Activated CD8-positive, alpha-beta memory T cell treated with anti-CD3 and anti-CD28 coated beads, Interleukin-2, amount 50 U/mL, for 24 hours (primary cell): ENCODE results near the gene ZBP1.

Experiments used
- DNase-seq: peaks from one replicate; pipeline ENCODE4 v3.0.0-alpha.2; 2020; ENCODE audit errors: extremely low read depth

Gene ZBP1

DNA sequence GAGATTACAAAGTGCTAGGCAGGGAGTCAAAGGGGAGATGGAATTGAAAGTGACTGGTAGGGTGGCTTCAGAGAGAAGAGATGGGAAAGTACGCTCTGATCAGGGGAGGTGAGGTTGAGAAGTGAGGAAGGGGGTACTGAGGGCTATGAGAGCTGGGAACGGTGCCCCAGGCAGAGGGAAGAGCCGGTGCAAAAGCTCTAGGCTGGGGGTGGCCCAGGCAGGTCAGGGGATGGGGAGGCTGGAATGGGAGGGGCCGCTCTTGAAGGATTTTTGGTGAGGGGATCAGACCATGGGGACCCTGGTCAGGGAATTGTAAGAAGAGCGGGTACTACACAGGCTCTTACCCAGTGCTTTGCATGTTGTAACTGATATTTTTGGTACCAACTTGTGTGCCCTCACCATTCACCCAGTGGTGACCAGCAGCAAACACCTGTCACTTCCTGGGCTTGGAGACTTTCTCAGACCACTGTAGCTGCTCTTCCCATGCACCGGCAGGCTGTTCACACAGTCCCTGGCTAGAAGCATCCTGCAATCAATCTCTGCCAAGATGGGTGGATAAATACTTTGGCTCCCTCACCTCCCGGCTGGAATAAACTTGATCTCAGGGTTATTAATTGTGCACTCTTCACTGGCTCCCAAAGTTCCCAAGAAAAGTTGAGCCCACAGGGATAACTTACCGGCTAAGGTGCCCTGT is 35.3 kb downstream of the ZBP1 start:
- DNase-seq = no peak

DNA sequence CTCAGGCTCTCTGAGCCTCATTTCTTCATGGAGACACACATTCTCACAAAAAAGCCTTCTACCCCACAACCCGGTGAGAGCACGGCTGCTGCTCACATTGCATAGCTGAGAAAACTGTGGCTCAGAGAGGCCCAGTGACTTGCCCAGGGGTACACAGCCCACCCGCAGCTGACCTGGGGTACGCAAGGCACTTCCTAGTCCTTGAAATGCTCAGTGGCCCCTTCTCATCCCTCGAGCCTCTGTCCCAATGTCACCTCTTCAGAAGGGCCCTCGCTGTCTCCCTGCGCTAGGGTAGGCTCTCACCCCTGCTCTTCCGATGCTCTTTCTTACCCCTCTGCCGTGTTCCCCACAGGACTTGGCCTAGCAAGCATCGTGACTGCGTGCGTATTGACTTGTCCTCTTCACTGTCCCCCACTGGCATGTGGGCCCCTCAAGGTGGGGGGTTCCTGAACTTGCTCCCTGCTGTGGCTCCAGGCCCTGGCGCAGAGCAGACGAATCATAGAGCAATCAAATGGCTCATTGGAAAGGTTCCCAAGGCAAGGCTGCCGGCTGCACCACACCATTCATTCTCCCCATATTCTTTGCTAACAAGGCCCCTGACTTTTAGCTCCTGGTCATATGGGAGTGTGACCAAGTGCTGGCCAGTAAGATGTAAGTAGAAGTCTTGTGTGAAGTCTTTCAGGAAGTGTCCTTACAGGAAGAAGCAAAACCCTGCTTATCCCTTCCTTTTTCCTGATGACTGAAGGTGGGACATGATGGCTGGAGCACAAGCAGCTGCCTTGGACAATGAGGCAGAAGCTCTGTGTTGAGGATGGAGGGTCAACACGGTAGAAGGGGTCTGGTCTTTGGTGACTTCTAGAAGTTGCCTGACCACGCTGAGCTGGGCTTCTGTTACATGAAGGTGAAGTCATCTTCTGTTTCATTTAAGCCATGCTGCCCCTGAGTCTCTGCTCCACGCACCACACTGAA is 36.7 kb downstream of the ZBP1 start:
- no peak for DNase-seq

DNA sequence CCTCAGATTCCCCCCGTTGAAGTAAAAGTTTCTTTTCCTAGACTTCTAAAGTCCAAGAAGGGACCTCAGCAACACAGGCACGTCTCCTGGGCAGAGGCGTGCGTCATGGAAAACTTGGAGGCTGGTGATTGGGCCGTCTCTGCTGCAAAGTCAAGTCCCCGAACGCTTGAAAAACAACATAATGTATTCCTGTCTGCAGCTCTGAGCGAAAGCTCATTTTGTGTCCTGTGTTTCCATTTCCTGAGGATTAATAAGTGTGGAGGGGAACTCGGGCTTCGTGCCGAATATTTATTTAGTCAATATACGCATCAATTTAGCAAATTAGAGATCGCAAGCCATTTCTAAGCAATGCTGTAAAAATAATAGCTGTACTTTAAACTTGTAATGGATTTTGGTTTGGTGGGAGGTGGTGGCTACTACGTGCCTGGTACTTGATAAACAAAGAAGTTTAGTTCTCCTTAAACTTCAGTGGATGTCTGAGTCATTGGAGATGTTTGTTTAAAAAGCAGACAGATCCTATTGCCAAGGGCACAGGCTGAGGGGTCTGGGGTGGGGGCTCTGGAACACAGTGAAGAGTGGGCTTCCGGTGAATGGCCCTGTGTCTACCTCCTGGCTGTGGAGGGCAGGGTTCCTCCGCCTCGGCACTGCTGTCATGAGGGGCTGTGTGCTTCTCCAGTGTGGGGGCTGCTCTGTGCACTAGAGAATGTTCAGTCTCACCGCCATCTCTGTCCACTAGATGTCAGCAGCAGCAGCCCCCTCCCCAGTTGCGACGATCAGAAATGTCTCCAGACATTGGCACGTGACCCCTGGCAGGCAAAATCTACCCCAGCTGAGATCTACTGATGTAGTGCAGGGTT is 37.6 kb downstream of the ZBP1 start:
- no peak for DNase-seq

DNA sequence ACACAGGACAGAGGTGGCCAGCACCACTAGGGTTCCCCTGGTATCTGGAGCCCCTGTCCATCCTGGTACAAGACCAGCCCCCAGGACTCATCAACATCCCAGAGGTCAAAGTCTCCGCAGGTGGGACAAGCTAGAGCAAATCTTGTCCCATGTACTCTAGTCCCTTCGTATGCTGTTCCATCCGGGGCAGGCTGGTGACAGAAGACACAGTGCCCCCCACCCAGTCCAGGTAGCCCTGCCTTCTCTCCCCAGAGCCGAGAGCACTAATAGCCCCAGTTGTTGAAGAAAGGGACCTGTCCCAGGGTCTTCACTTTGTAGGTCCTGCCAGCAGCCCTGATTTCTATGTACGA is 38.2 kb downstream of the ZBP1 start:
- DNase-seq = no peak

DNA sequence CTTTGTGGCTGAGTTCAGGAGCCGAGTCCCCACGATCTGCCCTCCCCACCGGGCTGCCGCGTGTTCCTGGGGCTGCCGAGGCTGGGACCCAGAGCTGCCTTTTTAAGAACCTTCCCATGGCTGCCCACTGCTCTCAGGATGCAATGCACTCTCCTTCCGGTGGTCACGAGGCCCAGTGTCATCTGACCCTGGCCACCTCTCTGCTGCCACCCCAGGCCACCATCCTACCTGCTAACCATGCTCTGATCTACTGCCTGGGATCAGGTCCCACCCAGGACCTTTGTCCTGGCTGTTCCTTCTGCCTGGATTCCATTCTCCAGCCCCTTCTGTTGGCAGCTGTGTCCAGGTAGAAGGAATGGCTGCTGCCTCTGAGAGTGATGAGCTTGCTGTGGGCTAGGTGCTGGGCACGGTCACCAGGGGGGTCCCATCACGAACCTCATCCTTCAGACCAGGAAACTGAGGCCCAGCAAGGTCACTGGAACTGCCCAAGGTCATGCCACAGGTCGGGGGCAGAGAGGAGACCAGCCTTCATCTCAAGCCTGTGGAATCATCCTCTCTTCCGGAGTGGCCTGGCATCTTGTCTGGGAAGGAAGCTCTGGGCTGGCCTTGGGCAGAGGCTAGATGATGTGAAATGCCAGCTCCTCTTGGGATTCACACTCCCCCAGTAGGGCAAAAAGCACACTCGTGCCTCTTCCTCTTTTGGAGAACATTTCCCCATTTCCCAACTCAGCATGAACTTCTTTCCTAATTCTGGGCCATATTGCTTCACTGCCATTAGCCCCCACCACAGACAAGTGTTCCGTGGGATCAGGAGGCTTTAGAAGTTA is 38.8 kb downstream of the ZBP1 start:
- no peak for DNase-seq

DNA sequence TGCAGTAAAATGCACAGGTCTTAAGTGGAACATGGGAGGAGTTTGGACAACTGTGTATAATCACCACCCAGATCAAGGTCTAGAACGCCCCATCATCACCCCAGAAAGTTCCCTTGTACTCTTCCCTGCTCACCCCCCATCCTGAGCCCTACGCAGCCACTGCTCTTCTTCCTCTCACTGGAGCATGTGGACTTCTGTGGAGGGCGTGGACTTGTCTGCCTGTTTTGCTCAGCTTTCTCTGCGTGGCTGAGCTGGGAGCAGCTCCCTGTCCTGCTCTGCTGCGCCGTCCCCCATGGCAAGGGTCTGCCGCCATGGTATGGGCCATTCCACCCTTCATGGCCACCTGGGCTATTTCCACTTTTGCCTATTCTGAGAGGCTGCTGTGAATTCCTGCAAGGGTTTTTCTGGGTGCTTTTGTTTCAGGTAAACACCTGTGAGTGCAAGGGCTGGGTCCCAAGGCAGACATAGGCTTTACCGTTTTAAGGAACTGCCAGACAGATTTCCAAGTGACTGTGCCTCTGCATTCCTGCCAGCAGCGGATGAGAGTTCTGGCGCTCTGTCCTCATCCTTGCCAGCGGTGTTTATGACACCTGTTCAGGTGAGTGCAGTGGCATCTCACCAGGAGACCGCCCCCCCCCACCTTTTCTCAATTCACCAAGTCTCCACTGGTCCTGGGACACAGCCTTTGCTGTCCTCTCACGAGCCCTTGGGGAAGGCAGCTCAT is 39.6 kb downstream of the ZBP1 start:
- DNase-seq = no peak

DNA sequence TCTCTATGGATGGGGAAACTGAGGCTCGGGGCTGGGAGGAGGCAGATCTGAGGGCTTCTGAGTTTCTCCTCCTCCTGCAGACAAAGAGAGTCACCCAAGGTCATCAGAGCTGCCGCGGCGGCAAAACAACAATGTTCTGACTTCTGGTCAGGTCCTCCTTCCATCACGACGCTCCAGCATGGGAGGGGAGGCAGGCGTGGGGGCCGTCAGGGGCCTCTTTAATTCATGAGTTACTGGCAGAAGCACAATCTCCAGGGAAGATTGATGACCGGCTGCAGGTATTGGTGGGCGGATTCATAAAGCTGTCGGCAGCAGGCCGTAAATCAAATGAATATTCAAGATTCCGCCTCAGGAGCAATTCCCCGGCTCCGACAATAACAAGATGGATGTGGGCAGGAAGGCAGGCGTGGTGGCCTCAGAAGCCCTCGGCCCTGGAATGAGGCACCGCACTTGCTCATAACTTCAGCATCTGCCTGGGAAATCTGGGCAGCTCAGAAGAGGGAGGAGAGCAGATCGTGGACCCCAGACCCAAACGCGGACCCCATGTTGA is 40.3 kb downstream of the ZBP1 start:
- DNase-seq = no peak

DNA sequence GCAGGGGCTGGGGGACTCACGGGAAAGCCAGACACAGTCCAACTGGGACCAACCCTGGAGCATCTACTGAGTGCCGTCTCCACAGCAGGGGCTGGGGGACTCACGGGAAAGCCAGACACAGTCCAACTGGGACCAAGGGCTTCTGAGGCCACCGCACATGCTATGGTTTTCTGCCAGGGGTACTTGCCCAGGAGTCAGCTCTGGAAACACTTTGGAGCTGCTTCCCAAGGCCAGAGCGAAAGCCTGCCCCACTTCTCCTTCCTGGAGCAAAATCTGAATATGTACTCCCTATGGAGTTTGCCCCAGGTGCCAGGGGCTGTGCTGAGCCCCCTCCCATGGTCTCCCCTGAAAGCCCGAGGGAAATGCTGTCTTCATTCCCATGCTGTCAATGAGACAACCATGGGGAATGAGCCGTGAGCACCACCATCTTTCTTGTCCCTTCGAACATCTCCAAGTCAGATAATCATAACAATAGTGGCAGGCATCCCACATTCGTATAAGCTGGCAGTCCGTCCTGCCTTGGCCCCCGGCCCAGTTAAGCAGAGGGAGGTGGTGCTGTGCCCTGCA is 40.8 kb downstream of the ZBP1 start:
- no peak for DNase-seq

DNA sequence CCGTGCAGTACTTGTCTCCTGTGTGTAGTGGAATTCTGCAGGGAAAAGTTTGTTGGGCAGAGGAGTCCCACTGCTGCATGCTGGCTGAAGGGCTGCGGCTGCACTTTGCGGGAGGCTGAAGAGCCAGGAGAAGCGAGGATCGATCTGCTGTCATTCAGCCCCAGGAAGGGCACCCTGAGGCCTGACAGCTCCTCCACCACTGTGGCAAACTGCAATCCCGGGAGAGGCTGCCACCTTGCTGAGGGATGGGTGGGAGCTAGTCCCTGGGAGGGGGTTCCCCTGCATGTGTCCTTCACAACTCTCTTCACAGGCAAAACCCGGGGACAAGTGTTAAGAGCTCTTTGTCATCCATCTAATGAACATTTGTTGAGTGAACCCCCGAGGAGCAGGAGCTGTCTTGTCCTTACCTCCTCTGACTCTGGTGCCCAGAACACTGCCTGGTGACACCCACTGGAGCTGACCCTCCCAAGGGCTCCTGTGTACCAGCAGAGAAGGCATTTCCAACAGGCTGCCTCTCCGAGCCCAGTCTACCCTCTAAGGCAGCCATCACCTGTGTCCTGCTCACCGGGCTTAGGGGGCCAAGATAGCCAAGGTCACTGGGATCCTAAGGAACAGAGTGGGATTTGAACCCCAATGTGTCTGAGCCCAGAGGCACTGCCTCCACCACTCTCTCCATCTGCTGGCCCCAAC is 41.6 kb downstream of the ZBP1 start:
- DNase-seq = no peak

DNA sequence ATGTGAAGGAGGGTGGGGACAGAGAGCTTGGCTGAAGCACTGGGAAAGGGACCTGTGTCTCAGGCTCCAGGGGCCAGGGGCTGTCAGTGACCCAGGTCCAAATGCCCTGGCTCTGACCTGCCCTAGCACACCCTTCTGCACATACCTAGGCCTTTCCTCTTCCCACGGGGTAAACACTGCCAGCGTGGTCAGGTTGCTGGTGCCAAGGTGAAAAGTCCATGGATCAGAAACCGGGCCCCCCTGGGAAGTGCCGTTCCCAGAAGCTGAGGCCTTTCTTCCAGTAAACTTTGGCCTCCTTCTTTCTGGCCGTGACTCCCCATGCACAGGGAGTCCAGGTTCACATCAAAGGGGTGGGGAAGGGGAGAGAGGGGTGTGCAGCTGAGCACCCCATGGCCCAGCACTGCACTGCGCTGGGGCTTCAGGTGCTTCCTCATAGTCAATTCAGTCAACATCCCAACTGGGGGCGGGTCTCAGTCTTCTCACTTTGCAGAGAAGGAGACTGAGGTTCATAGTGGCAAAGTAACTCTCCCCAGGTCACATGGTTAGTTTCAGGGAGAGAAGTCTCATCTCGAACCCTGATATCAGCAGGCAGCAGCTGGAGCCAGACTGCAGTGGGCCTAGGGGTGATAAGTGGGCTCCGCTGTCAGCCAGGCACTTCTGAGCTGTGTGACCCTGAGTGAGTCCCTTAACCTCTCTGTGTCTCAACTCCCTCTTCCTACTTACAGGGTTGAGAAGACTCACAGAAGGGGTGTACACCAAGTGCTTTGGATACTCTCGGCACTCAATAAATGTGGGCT is 42.3 kb downstream of the ZBP1 start:
- no peak for DNase-seq

DNA sequence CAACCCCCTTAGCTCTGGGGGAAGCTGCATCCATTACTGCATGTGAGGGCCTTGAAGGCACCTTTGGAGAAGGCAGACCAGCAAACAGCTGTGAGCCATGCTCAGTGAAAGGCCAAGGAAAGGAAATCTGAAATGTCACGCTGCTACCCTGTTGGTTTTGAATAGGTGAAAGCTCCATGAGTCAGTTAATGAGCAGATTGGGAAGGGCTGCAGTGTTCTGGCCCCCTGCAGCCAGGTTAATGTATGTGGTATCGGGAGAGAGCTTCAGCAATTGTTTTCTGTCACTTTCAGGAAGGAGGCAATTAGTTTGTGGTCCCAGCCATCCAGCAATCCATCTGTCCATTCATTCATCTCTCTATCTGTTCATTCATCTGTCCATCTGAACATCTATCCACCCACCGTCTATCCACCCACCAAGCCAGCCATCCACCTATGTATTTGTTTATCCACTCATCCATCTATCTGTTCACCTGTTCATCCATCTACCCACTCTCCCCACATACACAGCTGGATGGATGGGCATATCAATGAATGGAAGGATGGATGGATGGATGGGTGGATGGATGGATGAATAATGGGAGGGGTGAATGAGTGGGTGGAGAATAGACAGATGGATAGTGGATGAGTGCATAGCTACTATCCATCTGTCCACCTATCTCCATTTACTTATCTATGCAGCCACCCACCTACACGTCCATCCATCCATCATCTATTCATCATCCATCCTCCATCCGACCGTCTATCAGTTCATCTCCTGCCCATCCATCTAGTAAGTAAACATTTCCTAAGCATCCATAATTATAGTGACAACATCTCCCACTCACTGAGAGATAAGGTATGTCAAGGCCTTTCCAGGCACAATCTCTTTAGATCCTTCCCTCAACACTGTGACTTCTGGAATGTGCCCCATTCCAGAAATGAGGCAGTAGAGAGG is 43.3 kb downstream of the ZBP1 start:
- no peak for DNase-seq

DNA sequence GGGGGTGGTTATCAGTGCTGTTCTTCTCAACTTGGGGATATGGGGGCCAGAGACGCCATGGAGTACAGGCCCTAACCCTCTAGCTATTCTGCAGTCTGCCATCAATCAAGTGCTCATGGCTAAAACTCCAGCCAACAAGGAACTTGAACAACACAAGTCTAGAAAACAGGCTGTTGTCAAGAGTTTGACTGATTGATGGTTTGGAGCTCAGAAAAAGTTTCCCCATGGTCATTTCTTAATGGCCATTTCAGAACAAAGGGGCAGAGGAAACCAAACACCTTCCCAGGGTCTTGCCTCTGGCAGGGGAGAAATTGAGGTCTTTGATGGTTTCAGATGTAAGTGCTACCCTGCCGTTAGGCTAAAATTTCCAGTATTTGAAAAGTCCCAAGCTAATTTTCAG is 44.2 kb downstream of the ZBP1 start:
- no peak for DNase-seq

DNA sequence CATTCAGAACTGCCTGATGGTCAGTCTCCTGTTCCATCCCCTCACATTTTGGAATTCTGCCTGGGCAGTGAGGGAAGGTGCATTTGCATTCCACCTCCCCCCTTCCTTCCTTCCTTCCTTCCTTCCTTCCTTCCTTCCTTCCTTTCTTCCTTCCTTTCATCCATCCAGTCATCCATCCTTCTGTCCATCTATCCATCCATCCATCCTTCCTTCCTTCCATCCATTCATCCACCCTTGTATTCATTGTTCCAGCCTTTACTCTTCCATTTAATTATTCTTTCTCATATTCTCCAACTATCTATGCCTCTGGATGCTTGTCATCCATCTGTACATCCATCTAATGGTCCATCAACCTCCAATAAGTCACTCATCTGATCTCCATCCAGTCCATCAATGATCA is 45.3 kb downstream of the ZBP1 start:
- DNase-seq = no peak

DNA sequence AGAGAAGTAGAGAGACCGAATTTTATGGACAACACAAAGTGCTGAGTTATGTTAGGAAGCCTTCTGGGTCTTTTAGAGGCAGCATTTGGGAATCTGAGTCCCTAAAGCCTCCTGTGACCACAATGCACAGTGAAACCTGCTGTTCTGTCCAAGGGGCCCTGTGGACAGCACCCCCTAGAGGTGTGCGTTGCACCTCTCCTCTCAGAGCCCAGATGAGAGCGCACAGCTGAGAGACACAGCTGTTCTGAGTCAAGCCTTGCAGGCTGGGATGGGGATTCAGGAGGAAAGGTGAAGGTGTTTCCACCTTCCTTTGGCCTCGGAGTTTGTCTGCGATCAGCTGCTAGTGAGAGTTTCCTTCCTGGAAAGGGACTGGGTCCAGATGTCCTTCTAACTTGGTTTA is 46.3 kb downstream of the ZBP1 start:
- no peak for DNase-seq

DNA sequence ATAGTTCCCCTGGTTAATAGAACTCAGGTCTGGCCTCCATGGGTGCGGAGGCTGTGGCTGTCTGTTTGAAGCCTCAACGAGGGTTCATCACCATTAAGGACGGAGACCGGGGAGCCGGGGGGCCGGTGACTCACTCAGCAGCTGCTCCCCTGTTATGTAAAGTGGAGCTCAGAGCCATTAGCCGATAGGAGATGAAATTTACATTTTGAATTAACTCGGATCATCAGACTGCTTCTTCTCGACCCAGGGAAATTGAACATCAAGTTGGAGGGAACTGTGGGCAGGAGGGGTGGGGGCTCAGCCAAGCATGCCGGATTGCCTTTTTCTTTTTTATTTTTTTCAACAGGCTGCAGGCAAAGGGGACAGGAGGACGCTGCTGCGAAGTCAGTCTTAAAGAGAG is 47.0 kb downstream of the ZBP1 start:
- no peak for DNase-seq

DNA sequence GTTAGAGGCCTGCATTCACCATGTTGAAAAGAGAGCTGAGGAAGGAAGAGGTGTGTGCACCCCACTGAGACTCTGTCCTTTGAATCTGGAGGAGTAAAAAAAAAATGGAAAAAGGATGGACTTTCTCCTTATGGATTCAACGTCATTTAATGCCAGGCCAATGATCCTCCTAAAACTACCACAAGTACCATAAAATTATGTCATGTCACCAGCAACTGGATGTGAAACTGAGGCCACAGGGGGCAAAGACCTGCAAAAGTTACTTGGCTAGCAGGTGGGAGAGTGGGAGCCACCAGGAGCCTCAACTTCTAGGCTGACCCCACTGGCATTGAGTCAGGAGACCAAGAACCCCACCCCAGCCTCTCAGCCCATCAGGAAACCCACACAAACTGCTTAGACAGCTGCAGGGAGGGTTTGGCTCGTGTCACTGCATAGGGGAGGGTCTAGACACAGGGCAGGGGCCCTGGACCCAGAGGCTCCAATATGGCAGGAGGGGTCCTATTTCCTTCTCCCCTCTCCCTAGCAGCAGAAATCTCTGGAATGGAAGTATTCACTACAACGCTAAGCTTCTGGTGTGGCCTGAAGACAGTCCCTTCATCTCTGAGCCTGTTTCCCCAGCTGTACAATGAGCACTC is 48.3 kb downstream of the ZBP1 start:
- DNase-seq = no peak

DNA sequence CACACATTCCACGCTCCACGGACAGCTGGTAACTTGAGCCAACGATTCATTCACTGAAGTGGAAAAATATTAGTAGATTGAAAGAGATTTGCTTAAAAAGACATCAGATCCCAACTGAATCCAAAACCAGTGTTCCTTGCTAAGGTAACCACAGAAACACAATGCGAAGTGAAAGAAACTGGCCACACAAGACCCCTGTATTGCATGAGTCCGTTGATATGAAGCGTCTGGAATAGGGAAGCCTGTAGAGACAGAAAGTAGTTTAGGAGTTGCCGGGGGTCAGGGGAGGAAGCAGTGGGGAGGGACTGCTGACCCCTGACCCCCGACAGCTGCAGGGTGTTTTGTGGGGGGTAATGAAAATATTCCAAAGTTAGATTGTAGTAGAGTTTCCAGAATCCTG is 49.3 kb downstream of the ZBP1 start:
- no peak for DNase-seq
